ENCODE measurements around the gene SDR42E1. TPM values are rescaled to one million over a fixed set of nuclear protein-coding genes. Genes with fewer than 3 reads are reported as not detected.
A peak's percentile ranks its signal among the peaks of the same experiment; 100 is the strongest.

SDR42E1 gene
- total and polyA plus RNA-seq, 2 of the 13 experiments (the other 11 are each of a cell fraction or from before 2014, with no cell fraction given) = 0.01 to 0.13 TPM

GRCh38 chr16:82034981-82035612 is 23.8 kb upstream of the SDR42E1 start, which contains the start of gene HSD17B2 (continued):
- TF ChIP-seq ZSCAN20 (CRISPR knock-in tag; IDR thresholded peaks at IDR 0.05; ENCODE audit: borderline replicate concordance) (0 out of 2 replicates have a peak, but pooled peaks have one; percentile 18), BATF2 (CRISPR knock-in tag; IDR thresholded peaks at IDR 0.05) (peak; percentile 54; the same call in 1 of the 2 replicates), ZFP41 (CRISPR knock-in tag; IDR thresholded peaks at IDR 0.05; ENCODE audit: borderline replicate concordance) (no peak), ZBTB3 (CRISPR knock-in tag; IDR thresholded peaks at IDR 0.05; ENCODE audit: borderline replicate concordance, low read depth) (no peak), U2AF1 (optimal IDR thresholded peaks at IDR 0.05; ENCODE audit: low read depth, low read length) (no peak), SP5 (CRISPR knock-in tag; IDR thresholded peaks at IDR 0.05; ENCODE audit: borderline replicate concordance, low read depth) (no peak), PRDM4 (CRISPR knock-in tag; IDR thresholded peaks at IDR 0.05; ENCODE audit: borderline replicate concordance) (no peak), LRRFIP1 (CRISPR knock-in tag; conservative IDR thresholded peaks at IDR 0.05) (no peak), PRMT3 (CRISPR knock-in tag; IDR thresholded peaks at IDR 0.05; ENCODE audit: borderline replicate concordance, low read depth) (no peak), ZNF737 (CRISPR knock-in tag; IDR thresholded peaks at IDR 0.05; ENCODE audit: borderline replicate concordance) (no peak), ZNF317 (CRISPR knock-in tag; IDR thresholded peaks at IDR 0.05) (no peak), ZNF275 (CRISPR knock-in tag; IDR thresholded peaks at IDR 0.05; ENCODE audit: borderline replicate concordance) (no peak), ELF3 (CRISPR knock-in tag; IDR thresholded peaks at IDR 0.05) (peak; percentile 88), HIVEP1 (CRISPR knock-in tag; IDR thresholded peaks at IDR 0.05) (peak; percentile 32; the same call in 1 of the 2 replicates), MLXIP (CRISPR knock-in tag; IDR thresholded peaks at IDR 0.05; ENCODE audit: borderline replicate concordance) (no peak), NCOA5 (CRISPR knock-in tag; IDR thresholded peaks at IDR 0.05) (no peak), ELF4 (CRISPR knock-in tag; IDR thresholded peaks at IDR 0.05; ENCODE audit: borderline replicate concordance) (peak; percentile 71; the same call in 1 of the 2 replicates)
